HG02973 (cell line): ENCODE results near the gene LAMA2.

Experiments used
- ATAC-seq: cut with Tn5 transposase; IDR thresholded peaks from one replicate; pipeline ENCODE4 v1.9.1; 2021; ENCODE audit warnings: moderate library complexity; ENCODE audit not compliant: unreplicated experiment

LAMA2 gene

DNA sequence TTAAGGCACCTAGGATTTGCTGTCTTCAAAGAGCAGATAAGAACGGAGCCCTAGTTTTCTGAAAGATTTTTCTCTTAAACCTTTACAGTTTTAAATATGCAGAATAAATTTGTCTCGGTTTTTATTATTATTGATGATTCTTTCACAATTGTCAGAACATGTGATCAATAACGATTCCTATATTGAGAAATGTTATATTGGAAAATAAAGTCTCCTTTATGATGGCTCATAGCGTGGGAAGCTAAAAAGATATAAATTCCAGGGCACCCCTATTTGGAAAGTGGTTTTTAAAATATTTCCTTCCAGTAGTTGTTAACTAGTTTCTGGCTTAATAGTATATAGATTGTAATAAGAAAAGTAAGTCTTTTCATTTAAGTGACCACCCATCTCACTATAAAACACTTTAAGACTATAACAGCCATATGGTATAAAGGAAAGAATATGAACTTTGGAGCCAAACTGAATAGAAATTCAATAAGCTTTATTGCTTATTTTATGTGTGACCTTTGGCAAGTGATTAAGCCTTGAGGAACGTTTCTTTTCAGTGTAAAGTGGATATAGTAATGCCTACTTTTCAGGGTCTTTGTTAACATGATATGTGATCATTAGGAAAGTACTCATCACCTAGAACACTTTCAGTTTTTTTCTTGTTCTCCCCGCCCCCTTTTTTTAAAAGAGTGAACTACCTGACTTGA is 369.6 kb downstream of the LAMA2 start:
- no peak for ATAC-seq

DNA sequence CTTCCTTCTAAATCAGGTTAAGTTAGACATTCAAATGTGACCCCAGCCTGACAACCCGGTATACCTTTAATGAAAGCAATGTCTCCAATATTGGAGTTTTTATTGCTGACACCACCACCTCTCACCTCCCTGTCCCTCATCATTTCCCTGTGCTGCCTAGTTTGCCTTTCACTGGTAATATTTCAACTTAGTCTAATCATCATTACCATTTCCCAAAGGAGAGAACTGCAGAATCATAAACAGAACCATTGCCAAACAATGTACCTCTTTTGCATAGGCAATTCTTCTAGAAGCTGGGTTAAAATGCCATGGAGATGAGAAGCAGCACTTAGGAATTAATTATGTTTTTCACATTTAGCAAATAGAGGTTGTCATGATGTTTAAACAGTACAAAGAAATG is 370.3 kb downstream of the LAMA2 start:
- ATAC-seq: no peak

DNA sequence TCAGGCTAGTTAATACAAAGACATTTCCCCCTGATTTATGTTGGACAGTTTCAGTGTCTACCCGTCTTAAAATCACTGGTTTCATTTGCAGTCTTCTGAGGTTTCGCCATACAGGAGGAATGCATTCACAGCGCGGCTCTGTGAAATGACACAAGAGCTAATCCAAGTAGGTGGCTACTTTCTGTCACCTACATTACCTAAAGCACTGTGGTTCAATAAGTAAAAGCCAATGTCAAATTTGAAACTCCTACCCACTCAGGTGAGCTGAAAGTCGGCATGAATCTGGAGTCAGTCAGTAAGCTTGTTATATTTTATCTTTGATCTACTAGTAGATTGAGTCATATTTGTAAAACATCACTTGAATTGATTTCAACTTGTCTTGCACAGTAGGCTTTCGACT is 370.8 kb downstream of the LAMA2 start:
- ATAC-seq: no peak

DNA sequence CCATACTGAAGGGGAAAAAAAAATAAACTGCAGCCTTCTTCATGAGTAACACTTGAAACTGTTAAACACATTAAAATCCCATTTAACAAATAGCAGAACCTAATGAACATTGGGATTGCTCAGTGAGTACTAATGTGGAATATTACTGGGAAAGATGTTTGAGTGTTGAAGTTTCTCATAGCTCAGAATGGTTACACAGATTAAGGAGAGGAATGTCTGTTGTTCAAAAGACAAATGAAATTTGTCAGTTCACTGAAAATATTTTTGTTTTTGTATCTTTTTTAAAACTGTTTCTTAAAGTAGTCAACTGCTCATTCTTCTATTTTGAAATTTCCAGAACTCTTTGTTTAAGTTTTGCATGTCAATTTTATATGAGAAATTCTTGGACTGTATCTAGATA is 374.3 kb downstream of the LAMA2 start:
- no peak for ATAC-seq

DNA sequence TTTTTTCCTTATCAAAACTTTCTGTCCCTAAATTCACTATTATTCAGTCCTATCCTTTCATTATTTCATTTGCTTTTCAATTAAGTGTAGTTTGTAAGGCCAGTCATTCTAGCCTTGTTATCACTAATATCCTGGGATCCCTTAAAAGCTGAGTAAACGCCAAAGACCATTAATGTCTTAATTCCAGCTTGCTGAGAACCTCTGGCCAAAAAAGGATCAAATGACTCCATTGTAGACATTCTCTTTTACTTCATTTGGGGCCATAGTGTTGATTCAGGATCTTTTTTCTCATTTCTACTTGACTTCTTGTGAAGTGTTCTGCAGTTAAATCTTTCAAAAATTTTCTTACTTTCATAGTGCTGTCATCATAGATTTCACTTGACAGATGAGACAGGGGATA is 379.7 kb downstream of the LAMA2 start:
- no peak for ATAC-seq

DNA sequence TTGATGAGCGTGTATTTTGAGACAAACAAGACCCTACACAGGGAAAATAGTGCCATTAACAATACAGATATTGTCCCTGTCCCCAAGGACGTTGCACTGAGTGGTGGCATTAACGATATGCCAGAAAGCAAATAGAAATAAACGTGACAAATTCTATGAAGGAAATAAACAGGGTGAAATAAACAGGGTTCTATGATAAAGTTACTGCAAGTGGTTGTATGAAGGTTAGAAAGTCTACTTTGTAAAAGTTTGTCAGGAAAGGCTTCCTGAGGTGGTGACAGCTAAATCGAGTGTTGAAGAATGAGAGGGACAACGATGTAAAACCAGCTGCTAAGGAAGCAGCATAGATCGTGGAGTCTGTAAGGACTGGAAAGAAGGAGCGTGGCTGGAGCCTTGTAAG is 380.2 kb downstream of the LAMA2 start:
- no peak for ATAC-seq

DNA sequence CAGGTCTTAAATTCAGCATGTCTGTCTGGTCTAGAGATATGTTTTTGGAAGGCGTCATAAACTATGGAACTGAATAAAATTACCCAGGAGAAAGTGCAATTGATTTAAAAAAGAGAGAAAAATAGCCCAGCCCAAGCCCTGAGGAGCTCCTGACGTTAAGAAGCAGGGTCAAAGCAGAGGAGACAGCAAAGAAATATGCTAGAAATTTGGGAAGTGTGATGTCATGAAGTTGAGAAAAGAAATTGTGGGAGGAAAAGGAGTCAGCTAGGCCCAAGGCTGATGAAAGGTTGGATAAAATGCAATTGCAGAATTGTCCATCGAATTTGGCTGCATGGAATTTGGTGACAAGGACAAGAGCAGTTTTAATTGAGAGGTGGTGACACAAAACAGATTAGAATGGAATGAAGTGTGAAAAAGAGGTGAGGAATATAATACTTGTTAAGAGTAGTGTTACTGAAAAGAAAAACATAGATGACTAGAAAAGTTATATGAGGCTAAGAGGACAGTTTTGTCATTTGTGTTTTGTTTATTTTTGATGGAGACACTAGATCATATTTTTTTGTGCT is 381.6 kb downstream of the LAMA2 start:
- ATAC-seq: no peak

DNA sequence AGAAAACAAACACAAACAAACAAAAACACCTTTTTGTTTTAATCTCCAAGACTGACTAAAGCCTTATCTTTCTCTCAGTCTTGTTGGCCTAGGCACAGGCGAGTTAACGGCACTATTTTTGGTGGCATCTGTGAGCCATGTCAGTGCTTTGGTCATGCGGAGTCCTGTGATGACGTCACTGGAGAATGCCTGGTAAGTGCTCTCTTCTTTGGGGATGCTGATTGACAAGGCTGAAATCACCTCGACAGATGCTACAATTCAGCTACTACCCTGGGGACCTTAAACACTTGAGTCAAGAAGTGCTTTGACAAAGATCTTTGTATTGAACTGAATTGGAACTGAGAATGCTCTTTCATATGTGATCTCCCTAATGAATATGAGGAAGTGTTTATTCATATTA is 384.1 kb downstream of the LAMA2 start:
- no peak for ATAC-seq

DNA sequence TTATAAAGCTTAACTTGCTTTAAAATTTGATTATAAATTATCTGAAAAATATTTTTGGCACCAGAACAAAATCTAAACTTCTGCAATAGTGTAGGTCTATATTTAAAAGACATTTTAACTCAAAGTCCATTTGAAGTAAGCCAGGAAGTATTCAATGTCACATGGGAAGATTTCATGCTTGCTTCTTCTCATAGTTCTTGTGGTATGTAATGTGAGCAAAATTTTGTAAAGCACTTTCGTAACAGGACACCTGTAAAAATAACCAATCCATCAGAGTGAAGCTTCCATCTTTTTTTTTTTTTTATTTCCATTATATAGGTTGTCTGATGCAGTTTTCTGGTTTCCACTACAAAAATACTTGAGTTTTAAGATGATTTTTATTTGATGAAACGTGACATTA is 386.1 kb downstream of the LAMA2 start:
- no peak for ATAC-seq

DNA sequence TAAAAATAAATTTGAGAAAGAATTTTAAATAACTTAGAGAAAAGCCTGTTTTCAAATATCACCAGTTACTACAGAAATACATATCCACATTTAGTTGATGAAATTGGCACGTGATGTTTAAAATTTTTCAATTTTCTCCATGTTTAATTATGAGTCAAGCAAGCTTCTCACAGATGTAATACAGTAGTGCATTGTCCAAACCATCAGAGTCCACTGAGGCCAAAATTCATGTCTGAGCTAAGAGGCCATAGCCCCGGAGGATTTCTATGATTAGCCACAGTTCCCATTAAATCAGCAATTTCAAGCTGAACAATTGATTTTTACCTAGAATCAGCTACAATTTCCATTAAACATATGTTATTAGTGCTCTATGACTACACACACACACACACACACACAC is 387.0 kb downstream of the LAMA2 start:
- ATAC-seq: no peak

DNA sequence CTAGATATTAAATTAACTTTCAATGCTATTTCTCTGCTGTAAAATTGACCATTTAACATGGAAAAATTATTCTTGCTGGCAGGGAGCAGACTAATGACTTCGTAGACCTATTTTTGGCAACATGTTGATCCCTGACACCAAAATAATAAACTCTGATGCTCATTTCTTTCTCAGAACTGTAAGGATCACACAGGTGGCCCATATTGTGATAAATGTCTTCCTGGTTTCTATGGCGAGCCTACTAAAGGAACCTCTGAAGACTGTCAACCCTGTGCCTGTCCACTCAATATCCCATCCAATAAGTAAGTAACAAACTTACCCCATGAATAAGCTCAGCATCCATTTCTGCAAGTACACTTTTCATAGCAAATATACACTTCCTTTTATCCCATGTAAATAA is 387.5 kb downstream of the LAMA2 start:
- ATAC-seq: no peak

DNA sequence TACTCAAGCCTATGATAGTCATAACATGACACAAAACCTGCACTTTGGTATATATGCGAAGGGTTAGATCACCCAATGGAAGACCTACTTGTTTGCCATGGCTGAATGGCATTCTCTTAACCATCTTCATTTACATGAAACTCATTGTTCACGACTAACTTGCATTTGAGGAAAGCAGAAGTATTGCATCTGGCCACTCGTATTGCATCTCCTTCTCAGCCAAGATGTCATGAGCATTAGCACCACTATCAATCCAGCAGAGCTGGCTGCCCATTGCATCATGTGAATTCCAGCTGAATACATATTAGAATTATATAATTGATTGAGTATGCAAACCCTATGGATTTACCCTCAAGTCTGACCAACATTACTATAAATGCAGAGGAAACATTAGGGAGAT is 390.2 kb downstream of the LAMA2 start:
- no peak for ATAC-seq

DNA sequence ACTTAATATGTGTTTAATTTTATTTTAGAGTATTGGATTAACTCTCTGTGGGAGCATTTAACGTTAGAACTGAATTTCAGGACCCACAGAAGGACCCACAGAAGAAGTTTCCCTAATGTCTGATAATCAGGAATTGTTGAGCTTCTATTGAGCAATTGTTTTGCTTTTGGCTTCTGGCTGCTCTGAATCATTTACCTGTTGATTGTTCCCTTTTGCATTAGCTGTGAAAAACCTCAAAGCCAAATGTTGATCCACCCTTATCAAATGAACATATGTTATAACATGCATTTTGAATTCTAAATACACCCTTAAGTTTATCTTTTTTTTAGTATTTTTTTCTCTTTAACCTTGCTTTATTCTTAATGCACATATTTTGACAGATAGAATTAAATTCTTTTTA is 393.5 kb downstream of the LAMA2 start:
- ATAC-seq: no peak

DNA sequence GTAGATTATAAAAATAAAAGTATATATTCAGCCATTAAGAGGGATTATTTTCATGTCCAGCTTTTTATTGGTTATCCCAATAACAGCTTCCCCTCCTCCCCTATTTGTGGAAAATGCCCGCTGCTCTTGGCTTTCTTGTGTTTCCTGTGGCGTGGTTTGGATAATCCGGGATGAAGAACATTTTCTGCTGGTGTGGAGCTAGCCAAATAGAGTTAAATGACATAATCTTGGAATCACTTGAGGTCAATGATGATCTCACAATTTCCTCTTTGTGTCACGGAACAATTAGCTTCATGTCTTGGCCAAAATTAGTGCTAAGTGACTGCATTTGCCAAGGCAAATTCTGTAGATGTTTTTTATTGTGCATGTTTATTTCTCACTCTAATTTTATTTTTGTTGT is 394.0 kb downstream of the LAMA2 start:
- ATAC-seq: no peak

DNA sequence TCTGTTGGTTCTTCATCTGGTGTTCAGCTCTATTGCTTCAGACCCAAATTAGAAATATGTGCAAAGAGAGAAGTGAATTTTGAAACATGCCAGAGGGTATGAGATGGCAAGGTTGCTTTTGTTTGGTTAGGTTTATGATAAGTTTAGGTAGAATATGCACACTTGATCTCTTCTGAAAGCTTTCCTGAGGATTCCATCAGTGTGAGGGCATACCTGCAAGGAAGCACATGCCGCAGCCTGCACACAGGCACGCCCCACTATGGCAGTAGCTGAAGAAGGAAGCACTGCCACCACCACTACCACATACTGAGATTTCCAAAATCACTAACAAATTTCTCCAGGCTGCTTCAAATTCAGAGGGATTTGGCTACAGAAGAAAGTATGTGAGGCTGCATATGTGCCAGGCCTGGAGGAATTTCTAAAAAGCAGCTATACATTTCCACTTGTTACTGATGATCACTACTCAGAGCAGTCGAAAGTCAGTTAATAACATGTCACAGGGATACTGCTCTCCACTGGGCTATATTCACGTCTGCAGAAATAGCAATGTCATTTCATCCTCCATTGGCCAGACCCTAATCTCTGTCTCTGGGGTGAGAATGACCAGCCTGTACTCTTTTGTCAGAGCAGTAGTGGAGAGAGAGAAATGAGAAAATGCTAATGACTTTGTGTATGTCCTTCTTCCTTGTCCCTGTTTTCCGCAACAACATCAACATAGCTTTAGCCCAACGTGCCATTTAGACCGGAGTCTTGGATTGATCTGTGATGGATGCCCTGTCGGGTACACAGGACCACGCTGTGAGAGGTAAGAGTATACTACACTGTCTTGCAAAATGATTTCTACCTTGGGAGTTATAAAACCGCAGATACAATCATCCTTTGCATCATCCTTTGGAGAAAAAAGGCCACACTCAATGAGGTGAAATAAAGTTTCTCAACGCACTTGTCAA is 396.7 kb downstream of the LAMA2 start:
- no peak for ATAC-seq

DNA sequence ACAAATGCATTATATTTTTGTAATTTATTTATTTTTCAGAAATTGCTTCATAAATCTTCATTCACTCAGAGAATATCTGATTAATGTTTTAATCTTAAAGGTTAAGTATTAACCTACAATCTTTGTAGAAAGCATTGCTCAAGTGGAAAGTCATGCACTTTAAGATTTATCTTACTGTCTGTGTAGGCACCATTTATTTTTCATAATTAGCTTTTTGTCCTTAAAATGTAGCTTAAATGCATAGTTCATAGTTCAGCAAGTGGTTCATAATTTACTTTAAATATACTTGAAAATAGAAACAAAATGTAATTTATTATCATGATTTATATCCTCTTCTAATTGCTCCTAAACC is 397.3 kb downstream of the LAMA2 start:
- no peak for ATAC-seq

DNA sequence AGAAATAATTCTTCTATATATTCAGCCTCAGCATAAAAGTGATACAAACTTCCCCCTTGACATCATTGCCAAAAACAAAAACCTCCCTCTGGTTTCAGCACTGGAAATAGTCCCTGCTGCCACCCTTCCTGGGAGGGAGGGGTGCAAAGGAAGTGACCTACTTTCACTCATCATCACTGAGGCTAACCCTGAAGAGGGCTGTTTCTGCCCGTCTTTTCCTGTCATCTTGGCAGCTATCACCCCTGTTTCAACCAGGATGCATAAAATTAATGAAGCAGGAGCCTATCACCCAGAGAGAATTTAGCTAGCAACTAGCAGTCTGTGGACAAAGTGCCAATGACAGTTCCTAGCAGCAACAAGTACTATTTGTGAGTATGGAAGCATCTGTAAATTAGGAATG is 397.8 kb downstream of the LAMA2 start:
- ATAC-seq: no peak

DNA sequence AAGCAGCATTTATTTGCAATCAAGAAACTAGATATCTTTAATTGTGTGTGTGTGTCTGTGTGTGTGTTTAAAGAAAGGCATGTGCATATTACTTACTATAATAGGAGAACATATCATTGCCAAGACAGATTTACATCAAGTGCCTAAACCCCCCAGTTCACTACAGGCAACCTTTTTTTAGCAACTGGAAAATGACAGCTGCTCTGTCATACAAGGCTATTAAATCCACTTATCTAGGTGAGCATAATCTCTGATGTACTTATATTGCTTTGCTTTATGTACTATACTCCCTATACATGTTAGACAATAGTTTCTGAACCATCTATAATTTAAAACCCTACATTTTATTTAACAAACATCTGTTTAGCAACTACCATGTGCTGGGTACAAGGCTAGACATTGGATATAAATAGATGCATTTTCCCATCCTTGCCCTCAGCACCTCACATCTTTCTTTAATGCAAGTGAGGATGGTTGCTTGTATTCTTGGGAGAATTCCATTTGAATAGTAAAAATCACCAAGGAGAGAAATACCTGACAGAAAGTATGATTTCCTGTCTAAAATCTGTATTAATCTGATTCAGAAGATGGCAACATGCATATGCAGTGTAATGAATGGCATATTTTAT is 398.3 kb downstream of the LAMA2 start:
- no peak for ATAC-seq

DNA sequence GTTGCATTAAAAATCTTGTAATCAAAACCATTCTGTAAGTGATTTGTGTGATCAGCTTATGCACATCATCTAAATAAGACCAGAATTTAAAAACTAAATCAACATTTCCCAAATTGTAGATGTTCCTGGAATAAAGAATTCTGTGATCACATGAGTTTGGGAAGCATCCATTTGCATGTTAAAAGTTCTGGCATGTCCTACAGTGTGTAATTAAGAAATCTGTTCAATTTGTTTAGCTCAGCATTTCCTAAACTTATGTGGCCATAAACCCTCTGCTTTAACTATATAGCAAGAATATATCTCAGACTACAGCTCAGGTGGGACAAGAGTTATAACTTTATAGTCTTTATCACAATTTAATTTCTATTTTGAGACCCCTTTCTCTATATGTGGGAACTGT is 399.1 kb downstream of the LAMA2 start:
- ATAC-seq: no peak

DNA sequence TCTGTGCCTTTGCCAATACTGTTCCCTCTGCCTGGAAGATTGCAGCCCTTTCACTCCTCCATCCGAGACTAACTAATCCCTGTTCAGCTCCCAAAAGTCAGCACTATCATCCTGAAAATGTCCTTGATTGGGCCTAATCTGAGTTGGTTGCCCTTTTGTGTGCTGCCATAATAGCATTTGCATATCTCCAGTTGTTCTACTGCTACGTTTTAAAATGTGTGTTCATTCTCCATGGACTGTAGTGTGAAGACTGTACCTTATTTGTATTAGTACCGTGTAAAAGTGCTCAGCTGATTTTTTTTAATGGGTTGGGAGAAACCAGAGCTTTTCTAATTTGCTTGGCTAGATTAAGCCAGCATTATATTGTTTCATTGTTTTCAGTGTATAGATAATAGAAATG is 401.3 kb downstream of the LAMA2 start:
- no peak for ATAC-seq

DNA sequence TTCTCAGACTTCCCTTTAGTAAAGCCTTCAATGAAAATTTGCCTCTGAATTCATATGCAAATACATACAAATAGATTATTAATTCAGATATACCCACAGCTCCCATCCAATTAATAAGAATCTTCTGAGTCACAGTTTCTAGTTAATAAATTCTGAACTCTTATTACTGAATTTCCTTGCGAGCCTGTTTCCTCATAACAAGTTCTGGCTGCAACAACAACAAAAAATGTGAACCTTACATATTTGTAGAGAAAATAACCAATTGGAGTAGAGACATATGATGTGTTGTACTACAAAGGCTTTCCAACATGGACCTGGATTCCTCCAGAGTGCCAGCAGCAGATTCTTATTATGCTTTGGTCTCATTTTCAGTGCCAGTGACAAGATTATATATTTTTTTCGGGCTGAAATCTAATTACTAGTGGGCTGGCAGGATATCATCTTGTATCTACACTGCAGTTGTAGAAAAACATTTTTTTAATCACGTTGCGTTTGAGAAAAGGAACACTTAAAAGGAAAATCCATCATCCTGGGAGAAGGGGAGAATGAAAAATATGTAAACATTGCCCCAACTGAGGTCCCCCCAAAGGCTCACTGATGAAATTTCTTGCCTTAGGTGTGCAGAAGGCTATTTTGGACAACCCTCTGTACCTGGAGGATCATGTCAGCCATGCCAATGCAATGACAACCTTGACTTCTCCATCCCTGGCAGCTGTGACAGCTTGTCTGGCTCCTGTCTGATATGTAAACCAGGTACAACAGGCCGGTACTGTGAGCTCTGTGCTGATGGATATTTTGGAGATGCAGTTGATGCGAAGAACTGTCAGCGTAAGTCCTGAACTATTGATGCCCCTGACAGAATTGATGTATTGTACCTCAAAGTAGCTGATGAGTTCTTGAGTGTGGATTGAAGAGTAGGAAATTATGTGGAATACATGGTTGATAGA is 404.6 kb downstream of the LAMA2 start:
- no peak for ATAC-seq
